ENCODE measurements around the gene PSMA4. TPM values are rescaled to one million over a fixed set of nuclear protein-coding genes. Genes with fewer than 3 reads are reported as not detected.

The PSMA4 gene
- total RNA-seq, 1 experiment from 2014 or later: 294 TPM

GRCh38 chr15:78537266-78537905, 2.9 kb upstream of the PSMA4 start:
- DNase-seq (ENCODE audit: low read depth, low spot score) (no peak), ATAC-seq (no peak)
- Histone ChIP-seq H3K9me3 (ENCODE audit: control insufficient read depth in 1 of 2, insufficient read depth in 1 of 2, low read depth in 1 of 2, low read length in 2 of 2) (no peaks in the 10 kb centered on the region), H3K4me1 (ENCODE audit: control insufficient read depth in 1 of 2, insufficient read depth in 2 of 2, low read length in 2 of 2) (peaks cover 5 to 14% of the 10 kb centered on the region in 2 experiments; a peak in 3 of 4 replicates), H3K27ac (ENCODE audit: low read depth, low read length) (no peak overlapping the region), H3K9ac (ENCODE audit: low read length) (no peak overlapping the region), H3K36me3 (ENCODE audit: control insufficient read depth in 1 of 2, insufficient read depth in 2 of 2, low read length in 2 of 2) (peaks cover 2 to 8% of the 10 kb centered on the region in 2 experiments), H3K79me2 (ENCODE audit: insufficient read depth, low read length) (peaks cover 23% of the 10 kb centered on the region), H3K27me3 (ENCODE audit: insufficient read depth, low read length) (no peaks in the 10 kb centered on the region), H3K4me2 (ENCODE audit: low read length) (no peak overlapping the region), H4K20me1 (ENCODE audit: insufficient read depth) (no peaks in the 10 kb centered on the region), H3K4me3 (replicated peaks in 1 of 2; ENCODE audit: low read depth in 1 of 2, low read length in 2 of 2) (no peak overlapping the region), H2AFZ (ENCODE audit: low read depth, low read length, poor library complexity, severe bottlenecking) (no peak overlapping the region), H3K9me2 (ENCODE audit: insufficient read depth) (no peaks in the 10 kb centered on the region)
- no peak for TF ChIP-seq ATF3 (IDR thresholded peaks at IDR 0.05)
- TF ChIP-seq REST (IDR thresholded peaks at IDR 0.05; ENCODE audit: low read depth): no peak
- TF ChIP-seq ELF1 (IDR thresholded peaks at IDR 0.05; ENCODE audit: borderline replicate concordance, low read depth): no peak
- TF ChIP-seq POLR2A (IDR thresholded peaks at IDR 0.05; ENCODE audit: borderline replicate concordance, extremely low read depth, insufficient read depth, insufficient read length): no peak
- no peak for TF ChIP-seq SP1 (IDR thresholded peaks at IDR 0.05; ENCODE audit: low read depth)
- TF ChIP-seq YY1 (IDR thresholded peaks at IDR 0.05; ENCODE audit: extremely low read depth, insufficient replicate concordance, low read depth, low read length): no peak
- TF ChIP-seq RAD21 (IDR thresholded peaks at IDR 0.05; ENCODE audit: low read depth): no peak
- no peak for TF ChIP-seq JUND (IDR thresholded peaks at IDR 0.05)
- TF ChIP-seq EZH2phosphoT487 (IDR thresholded peaks at IDR 0.05; ENCODE audit: borderline replicate concordance): no peak
- TF ChIP-seq SIN3A (IDR thresholded peaks at IDR 0.05; ENCODE audit: low read depth): no peak
- TF ChIP-seq EZH2 (IDR thresholded peaks at IDR 0.05): no peak
- no peak for TF ChIP-seq MAX (IDR thresholded peaks at IDR 0.05)
- TF ChIP-seq EGR1 (IDR thresholded peaks at IDR 0.05; ENCODE audit: low read depth): no peak
- POLR2A ChIA-PET: no interaction called here
- no TSS peak for BruUV-seq (replicated peaks)
- RAD21 ChIA-PET (ENCODE audit: low non-redundant PET in 1 of 2, low total read pairs in 2 of 2, uncharacterized antibody in 2 of 2, unreplicated experiment in 2 of 2): no interaction called here
- intact Hi-C loops (cut with micrococcal nuclease): no loop called here
- CTCF ChIA-PET: no interaction called here
